K562 (cell line): ENCODE data around the gene DIPK1B. TPM values are rescaled to one million over a fixed set of nuclear protein-coding genes. Genes with fewer than 3 reads are reported as not detected.
A peak's percentile ranks its signal among the peaks of the same experiment; 100 is the strongest.

Experiments used
- ATF4 ChIP-seq: fragments of 450-650 bp; formaldehyde crosslinking; IDR thresholded peaks from 2 replicates; pipeline ENCODE4 v1.4.0; 2022; ENCODE audit warnings: mild to moderate bottlenecking, moderate library complexity
- CBX3 ChIP-seq, 2 experiments: IDR thresholded peaks; 1 replicate in 1 of 2; 2 replicates in 1 of 2; pipeline ENCODE4 v1.6.1; 2012; ENCODE audit warnings: inconsistent platforms in 2 of 2, low read length in 2 of 2, borderline replicate concordance in 1 of 2, control low read depth in 1 of 2
- FOS ChIP-seq: IDR thresholded peaks from 3 replicates; pipeline ENCODE4 v1.6.1; 2011; ENCODE audit not compliant: insufficient read length; ENCODE audit errors: extremely low read depth
- GTF2A2 ChIP-seq: IDR thresholded peaks from 2 replicates; pipeline ENCODE4 v1.6.1; 2016; ENCODE audit warnings: mild to moderate bottlenecking, missing genetic modification characterization, missing compliant biosample characterization
- HEY1 ChIP-seq: fragments of 250-450 bp; sonication (Bioruptor Pico); IDR thresholded peaks from 2 replicates; pipeline ENCODE4 v1.5.0; 2020; ENCODE audit warnings: mild to moderate bottlenecking, moderate library complexity, borderline replicate concordance
- HLTF ChIP-seq: fragments of 450-650 bp; IDR thresholded peaks from 2 replicates; pipeline ENCODE4 v1.6.1; 2016
- RBBP5 ChIP-seq: fragments of 200-600 bp; sonication (generic); IDR thresholded peaks from 2 replicates; pipeline ENCODE4 v1.6.1; 2012; ENCODE audit warnings: borderline replicate concordance, mild to moderate bottlenecking, low read length, control low read depth, inconsistent platforms; ENCODE audit not compliant: insufficient read depth, poor library complexity, severe bottlenecking
- SAFB2 ChIP-seq: fragments of 200-400 bp; formaldehyde crosslinking; IDR thresholded peaks from 2 replicates; pipeline ENCODE4 v1.6.1; 2018; ENCODE audit warnings: borderline replicate concordance, low read length, low read depth, moderate library complexity; ENCODE audit not compliant: severe bottlenecking
- SOX6 ChIP-seq: fragments of 450-650 bp; IDR thresholded peaks from 2 replicates; pipeline ENCODE4 v1.6.1; 2014; ENCODE audit warnings: mild to moderate bottlenecking
- SP1 ChIP-seq: sonication (generic); formaldehyde crosslinking; IDR thresholded peaks from 2 replicates; pipeline ENCODE4 v1.8.1; 2022; ENCODE audit warnings: mild to moderate bottlenecking, missing genetic modification reagents
- SRSF9 ChIP-seq: fragments of 200-400 bp; formaldehyde crosslinking; IDR thresholded peaks from 2 replicates; pipeline ENCODE4 v1.6.1; 2017; ENCODE audit warnings: low read depth, low read length, borderline replicate concordance
- STAT5A ChIP-seq: IDR thresholded peaks from 2 replicates; pipeline ENCODE4 v1.6.1; 2012; ENCODE audit warnings: low read length, inconsistent platforms, borderline replicate concordance
- TBL1XR1 ChIP-seq, 2 experiments: IDR thresholded peaks; 2 replicates each; pipeline ENCODE4 v1.6.1; 2012; ENCODE audit warnings: improper control_type of control experiment in 2 of 2, low read length in 2 of 2, mild to moderate bottlenecking in 1 of 2
- TRIM28 ChIP-seq: fragments of 450-650 bp; IDR thresholded peaks from 2 replicates; pipeline ENCODE4 v1.6.1; 2017
- ZKSCAN1 ChIP-seq: fragments of 150-350 bp; IDR thresholded peaks from 2 replicates; pipeline ENCODE4 v1.6.1; 2016; ENCODE audit warnings: low read depth, low read length
- ZKSCAN8 ChIP-seq: fragments of 200-800 bp; sonication (Bioruptor generic); IDR thresholded peaks from 2 replicates; pipeline ENCODE4 v1.6.1; 2016; ENCODE audit warnings: missing genetic modification characterization, missing compliant biosample characterization
- ZNF507 ChIP-seq: conservative IDR thresholded peaks from 2 replicates; pipeline ENCODE4 v1.6.1; 2017; ENCODE audit warnings: missing genetic modification characterization, missing compliant biosample characterization
- ZNF586 ChIP-seq: fragments of 450-650 bp; formaldehyde crosslinking; conservative IDR thresholded peaks from 2 replicates; pipeline ENCODE4 v1.4.0; 2020; ENCODE audit warnings: mild to moderate bottlenecking, moderate library complexity
- ZNF707 ChIP-seq: fragments of 250-450 bp; sonication (Bioruptor Pico); conservative IDR thresholded peaks from 2 replicates; pipeline ENCODE4 v1.8.0; 2022; ENCODE audit warnings: inconsistent platforms, mild to moderate bottlenecking, moderate library complexity
- polyA plus RNA-seq, 8 experiments: library from polyadenylated mRNA; depleted of rRNA in 4 of 8; stranded (reverse) in 5 of 8; unstranded in 3 of 8; fragments of >200 nt; fragmentation: Nextera tagmentation in 2 of 8; fragmentation: Illumina TruSeq in 1 of 8; extraction: Ambion mirVana in 2 of 8; extraction: Trizol in 1 of 8; gene quantifications; 2 replicates each; pipeline versions ENCODE4 v1.2.1 to v1.2.3, GENCODE V29; 2011 to 2014; ENCODE audit warnings: inconsistent platforms in 1 of 8, missing spikeins in 1 of 8
- total RNA-seq, 7 experiments: library from RNA; depleted of rRNA in 6 of 7; stranded (reverse); fragments of >200 nt in 6 of 7; fragmentation: Illumina TruSeq in 2 of 7; extraction: Trizol in 2 of 7; gene quantifications; 2 replicates each; pipeline versions ENCODE4 v1.2.1 to v1.2.3, GENCODE V29; 2011 to 2021; ENCODE audit warnings: low replicate concordance in 1 of 7
- TF ChIP-seq, protein P1 (sequence below): fragments of 450-650 bp; formaldehyde crosslinking; IDR thresholded peaks from 2 replicates; pipeline ENCODE4 v1.4.0; 2020; ENCODE audit warnings: mild to moderate bottlenecking, moderate library complexity
- TF ChIP-seq, protein P2 (sequence below), 3 experiments: fragments of 200-800 bp in 1 of 3; sonication (Bioruptor generic) in 1 of 3; sonication (generic) in 1 of 3; formaldehyde crosslinking in 1 of 3; IDR thresholded peaks; 2 replicates each; pipeline versions ENCODE4 v1.6.1 to v1.8.0; 2016 to 2022; ENCODE audit warnings: mild to moderate bottlenecking in 2 of 3, missing compliant biosample characterization in 2 of 3, missing genetic modification characterization in 2 of 3, missing genetic modification reagents in 1 of 3

Gene DIPK1B
- total and polyA plus RNA-seq, 9 of the 15 experiments (the other 6 are each of a cell fraction or from before 2014, with no cell fraction given) = 0.08 to 22.3 (median 5.9) TPM

DNA sequence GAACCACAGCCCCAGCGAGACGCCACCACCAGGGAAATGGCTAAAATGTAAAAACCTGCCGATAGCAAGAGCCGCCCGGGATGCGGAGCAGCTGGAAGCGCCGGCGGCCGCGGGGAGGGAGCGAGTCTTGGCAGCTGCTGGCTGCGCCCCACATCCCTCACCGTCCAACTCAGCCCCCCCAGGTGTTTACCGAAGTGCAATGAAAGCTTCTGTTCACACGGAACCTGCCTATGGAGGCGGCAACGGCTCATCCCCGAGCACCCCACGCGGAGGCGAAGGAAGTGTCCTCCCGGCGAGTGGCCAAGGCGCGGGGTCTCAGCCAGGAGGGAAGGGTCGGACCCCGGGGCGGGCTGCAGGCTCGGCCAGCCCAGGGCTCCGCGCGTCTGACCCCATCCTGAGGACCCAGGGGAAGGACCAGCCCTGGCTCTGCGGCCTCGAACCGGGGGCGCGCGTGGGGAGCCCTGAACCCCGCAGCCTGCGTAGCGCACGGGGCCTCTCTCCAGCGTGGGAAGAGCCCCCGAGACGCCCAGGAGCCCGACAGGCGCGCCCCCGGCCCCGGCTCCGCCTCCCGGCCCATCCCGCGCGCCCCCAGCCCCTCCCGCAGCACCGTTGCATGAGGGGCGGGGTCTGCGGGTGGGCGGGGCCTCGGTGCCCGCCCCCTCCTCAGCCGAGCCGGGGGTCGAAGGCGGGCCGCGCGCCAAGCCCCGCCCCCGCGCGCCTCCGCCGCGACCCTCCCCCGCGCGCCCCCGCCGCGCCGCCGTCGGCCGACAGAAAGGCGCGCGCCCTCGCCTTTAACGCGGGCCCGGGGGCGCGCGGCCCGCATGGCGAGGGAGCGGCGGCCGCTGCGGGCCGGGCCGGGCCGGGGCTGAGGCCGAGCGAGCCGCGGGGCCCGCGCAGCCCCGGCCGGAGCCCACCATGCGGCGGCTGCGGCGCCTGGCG is at the start of gene DIPK1B (continued):
- TF ChIP-seq ATF4 (CRISPR knock-in tag) = no peak
- no peak for TF ChIP-seq ZNF707 (CRISPR knock-in tag)
- TF ChIP-seq, protein P1, sequence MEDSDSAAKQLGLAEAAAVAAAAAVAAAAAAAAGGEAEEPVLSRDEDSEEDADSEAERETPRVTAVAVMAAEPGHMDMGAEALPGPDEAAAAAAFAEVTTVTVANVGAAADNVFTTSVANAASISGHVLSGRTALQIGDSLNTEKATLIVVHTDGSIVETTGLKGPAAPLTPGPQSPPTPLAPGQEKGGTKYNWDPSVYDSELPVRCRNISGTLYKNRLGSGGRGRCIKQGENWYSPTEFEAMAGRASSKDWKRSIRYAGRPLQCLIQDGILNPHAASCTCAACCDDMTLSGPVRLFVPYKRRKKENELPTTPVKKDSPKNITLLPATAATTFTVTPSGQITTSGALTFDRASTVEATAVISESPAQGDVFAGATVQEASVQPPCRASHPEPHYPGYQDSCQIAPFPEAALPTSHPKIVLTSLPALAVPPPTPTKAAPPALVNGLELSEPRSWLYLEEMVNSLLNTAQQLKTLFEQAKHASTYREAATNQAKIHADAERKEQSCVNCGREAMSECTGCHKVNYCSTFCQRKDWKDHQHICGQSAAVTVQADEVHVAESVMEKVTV (CRISPR knock-in tag) = no peak
- TF ChIP-seq HEY1 (CRISPR knock-in tag) = no peak
- no peak for TF ChIP-seq SAFB2
- TF ChIP-seq TBL1XR1 (IDR thresholded peaks at IDR 0.05; ENCODE audit: low read length in 2 of 2) = no peak
- no peak for TF ChIP-seq ZNF586 (CRISPR knock-in tag)
- no peak for TF ChIP-seq CBX3 (IDR thresholded peaks at IDR 0.05; ENCODE audit: borderline replicate concordance in 1 of 2, low read length in 2 of 2)
- no peak for TF ChIP-seq SOX6
- no peak for TF ChIP-seq GTF2A2 (tag)
- no peak for TF ChIP-seq RBBP5
- TF ChIP-seq SRSF9 = no peak
- TF ChIP-seq TRIM28 = no peak
- TF ChIP-seq SP1 (CRISPR knock-in tag) = peak; percentile 49; the same call in 1 of the 2 replicates
- no peak for TF ChIP-seq ZKSCAN8 (CRISPR knock-in tag)
- TF ChIP-seq ZNF507 (tag) = no peak
- TF ChIP-seq HLTF = no peak
- no peak for TF ChIP-seq FOS
- no peak for TF ChIP-seq ZKSCAN1
- TF ChIP-seq, protein P2, sequence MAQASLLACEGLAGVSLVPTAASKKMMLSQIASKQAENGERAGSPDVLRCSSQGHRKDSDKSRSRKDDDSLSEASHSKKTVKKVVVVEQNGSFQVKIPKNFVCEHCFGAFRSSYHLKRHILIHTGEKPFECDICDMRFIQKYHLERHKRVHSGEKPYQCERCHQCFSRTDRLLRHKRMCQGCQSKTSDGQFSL (CRISPR knock-in tag; IDR thresholded peaks at IDR 0.05) = 0 out of 2 replicates have a peak, but pooled peaks have one; percentile 12
- TF ChIP-seq, protein P2 (tag; IDR thresholded peaks at IDR 0.05) = no peak
- no peak for TF ChIP-seq STAT5A
